Mesenchymal stem cell (in vitro differentiated cells and primary cell): ENCODE data around the gene CD6.

ENCODE experiments used
- DNase-seq: peaks from one replicate; pipeline ENCODE4 v3.0.0-alpha.2; 2013
- H2AFZ ChIP-seq: one replicate; pipeline ENCODE4 v1.6.1; 2013; ENCODE audit warnings: low read depth, mild to moderate bottlenecking, control low read depth, inconsistent platforms, low read length, moderate library complexity
- H2AK5ac ChIP-seq: 2 replicates; pipeline ENCODE4 v1.6.1; 2013; ENCODE audit warnings: low read length, moderate library complexity, mild to moderate bottlenecking, inconsistent platforms; ENCODE audit not compliant: severe bottlenecking
- H2BK120ac ChIP-seq: one replicate; pipeline ENCODE4 v1.6.1; 2013; ENCODE audit warnings: low read depth, mild to moderate bottlenecking, inconsistent platforms, low read length, moderate library complexity
- H2BK12ac ChIP-seq, 2 experiments: one replicate each; pipeline ENCODE4 v1.6.1; 2013; ENCODE audit warnings: inconsistent platforms in 2 of 2, low read length in 2 of 2, mild to moderate bottlenecking in 2 of 2, moderate library complexity in 2 of 2, control low read depth in 1 of 2
- H2BK15ac ChIP-seq: one replicate; pipeline ENCODE4 v1.6.1; 2013; ENCODE audit warnings: mild to moderate bottlenecking, low read depth, inconsistent platforms; ENCODE audit not compliant: poor library complexity, severe bottlenecking
- H2BK5ac ChIP-seq: 2 replicates; pipeline ENCODE4 v1.6.1; 2013; ENCODE audit warnings: low read depth, mild to moderate bottlenecking, low read length, control low read depth, inconsistent platforms; ENCODE audit not compliant: poor library complexity, severe bottlenecking
- H3K14ac ChIP-seq, 2 experiments: one replicate each; pipeline ENCODE4 v1.6.1; 2013; ENCODE audit warnings: inconsistent platforms in 2 of 2, low read length in 2 of 2, control low read depth in 1 of 2, mild to moderate bottlenecking in 1 of 2, moderate library complexity in 1 of 2
- H3K18ac ChIP-seq, 2 experiments: one replicate each; pipeline ENCODE4 v1.6.1; 2013; ENCODE audit warnings: inconsistent platforms in 2 of 2, low read length in 2 of 2, control low read depth in 1 of 2, low read depth in 1 of 2, mild to moderate bottlenecking in 1 of 2
- H3K23ac ChIP-seq, 2 experiments: one replicate each; pipeline ENCODE4 v1.6.1; 2013; ENCODE audit warnings: inconsistent platforms in 2 of 2, low read length in 2 of 2, mild to moderate bottlenecking in 2 of 2, moderate library complexity in 2 of 2, control low read depth in 1 of 2
- H3K27ac ChIP-seq: 2 replicates; pipeline ENCODE4 v1.5.1; 2013; ENCODE audit warnings: mild to moderate bottlenecking, moderate library complexity, low read length, control low read depth, inconsistent platforms; ENCODE audit not compliant: poor library complexity, severe bottlenecking
- H3K27me3 ChIP-seq, 2 experiments: 2 replicates each; pipeline versions ENCODE4 v1.6.1 to v1.7.0; 2013; ENCODE audit warnings: low read length in 2 of 2, mild to moderate bottlenecking in 2 of 2, moderate library complexity in 2 of 2, control low read depth in 1 of 2, inconsistent platforms in 1 of 2; ENCODE audit not compliant: control insufficient read depth in 1 of 2, insufficient read depth in 1 of 2
- H3K36me3 ChIP-seq, 2 experiments: 2 replicates each; pipeline versions ENCODE4 v1.6.1 to v1.7.0; 2013; ENCODE audit warnings: low read length in 2 of 2, control low read depth in 1 of 2, inconsistent platforms in 1 of 2, low read depth in 1 of 2, mild to moderate bottlenecking in 1 of 2; ENCODE audit not compliant: insufficient read depth in 2 of 2, control insufficient read depth in 1 of 2
- H3K4ac ChIP-seq, 2 experiments: one replicate each; pipeline ENCODE4 v1.6.1; 2013; ENCODE audit warnings: inconsistent platforms in 2 of 2, low read length in 2 of 2, mild to moderate bottlenecking in 2 of 2, moderate library complexity in 2 of 2, control low read depth in 1 of 2, low read depth in 1 of 2
- H3K4me1 ChIP-seq: 2 replicates; pipeline ENCODE4 v1.6.1; 2013; ENCODE audit warnings: low read depth, low read length, control low read depth; ENCODE audit not compliant: control insufficient read depth, insufficient read depth
- H3K4me2 ChIP-seq: 2 replicates; pipeline ENCODE4 v1.6.1; 2013; ENCODE audit warnings: low read length, mild to moderate bottlenecking, inconsistent platforms; ENCODE audit not compliant: poor library complexity, severe bottlenecking
- H3K4me3 ChIP-seq, 2 experiments: 2 replicates each; pipeline versions ENCODE4 v1.5.1 to v1.7.0; 2013; ENCODE audit warnings: low read length in 2 of 2, mild to moderate bottlenecking in 2 of 2, control low read depth in 1 of 2, low read depth in 1 of 2; ENCODE audit not compliant: insufficient read depth in 1 of 2
- H3K79me1 ChIP-seq: replicated peaks from 2 replicates; pipeline ENCODE4 v1.6.1; 2013; ENCODE audit warnings: mild to moderate bottlenecking, control low read depth, low read length, inconsistent platforms; ENCODE audit not compliant: poor library complexity, severe bottlenecking
- H3K9ac ChIP-seq: 2 replicates; pipeline ENCODE4 v1.7.0; 2013; ENCODE audit warnings: mild to moderate bottlenecking, low read length, moderate library complexity
- H3K9me3 ChIP-seq: 2 replicates; pipeline ENCODE4 v1.7.0; 2013; ENCODE audit warnings: mild to moderate bottlenecking, low read length; ENCODE audit not compliant: control insufficient read depth
- H4K8ac ChIP-seq: one replicate; pipeline ENCODE4 v1.6.1; 2013; ENCODE audit warnings: inconsistent platforms, mild to moderate bottlenecking, low read length, moderate library complexity
- H4K91ac ChIP-seq: one replicate; pipeline ENCODE4 v1.6.1; 2013; ENCODE audit warnings: mild to moderate bottlenecking, low read length, inconsistent platforms
- WGBS: methylation state at CpG from one replicate; pipeline ENCODE4 v1.1.7; 2013; ENCODE audit warnings: mixed read lengths; 5-methylcytosine and 5-hydroxymethylcytosine counted together

CD6 gene

DNA sequence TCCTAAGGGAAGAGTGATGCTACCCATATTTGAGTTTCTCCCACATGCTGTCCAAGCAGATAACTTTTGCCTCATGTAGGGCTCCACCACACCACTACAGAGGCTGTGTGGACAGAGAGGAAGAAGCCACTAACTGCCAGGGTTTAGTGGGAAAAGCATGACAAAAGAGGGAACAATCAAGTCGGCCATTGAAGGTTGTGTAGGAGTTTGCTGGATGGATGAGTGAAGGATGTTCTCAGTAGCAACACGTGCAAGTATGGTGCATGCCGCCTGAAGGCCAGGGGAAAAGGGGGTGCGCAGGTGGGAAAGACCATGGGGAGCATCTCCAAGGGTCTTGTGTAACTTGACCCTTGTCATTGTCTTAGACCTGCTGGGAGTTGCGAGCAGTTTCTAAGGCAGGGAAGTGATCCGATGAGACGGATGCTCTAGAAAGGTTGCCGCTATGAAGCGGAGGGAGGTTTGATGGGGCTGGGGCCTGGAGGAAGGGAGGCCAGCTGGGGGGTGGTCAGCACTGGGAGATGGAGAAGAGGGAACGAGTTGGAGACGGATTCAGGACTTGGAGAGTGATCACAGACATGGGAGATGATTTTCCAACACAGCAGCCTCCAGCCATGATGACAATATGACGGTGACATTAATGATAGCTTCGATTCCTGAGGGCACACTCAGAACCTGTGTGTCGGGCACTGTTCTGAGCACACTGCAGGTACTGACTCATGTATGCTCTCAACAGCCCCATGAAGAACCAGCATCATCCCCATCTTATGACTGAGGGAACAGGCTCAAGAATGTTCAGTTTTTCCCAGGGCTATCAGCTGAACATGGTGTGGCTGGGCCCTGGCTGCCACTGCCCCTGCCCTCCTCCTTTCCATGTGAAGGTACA is 53.7 kb downstream of the CD6 start:
- WGBS: 77% methylated on average over 14 of the region's 14 CpGs
- H3K36me3 ChIP-seq: no peaks in the 10 kb centered on the region
- no peak overlapping the region for H2AK5ac ChIP-seq
- H3K23ac ChIP-seq: peak overlapping the region in 1 of 2 experiments; percentile 17
- peaks cover 47 to 80% of the 10 kb centered on the region in 2 experiments for H3K27me3 ChIP-seq
- H3K4ac ChIP-seq: no peak overlapping the region
- no peak for DNase-seq
- no peak overlapping the region for H2BK5ac ChIP-seq
- H3K18ac ChIP-seq: no peak overlapping the region
- H2BK120ac ChIP-seq: no peak overlapping the region
- H2BK12ac ChIP-seq: no peak overlapping the region
- no peak overlapping the region for H3K27ac ChIP-seq
- no peak overlapping the region for H3K4me3 ChIP-seq
- peaks cover 3% of the 10 kb centered on the region for H3K9me3 ChIP-seq
- peaks cover 10% of the 10 kb centered on the region for H3K4me1 ChIP-seq
- no peak overlapping the region for H4K91ac ChIP-seq
- H3K14ac ChIP-seq: no peak overlapping the region
- no peak overlapping the region for H4K8ac ChIP-seq
- H2BK15ac ChIP-seq: no peak overlapping the region
- no peak overlapping the region for H2AFZ ChIP-seq
- no peaks in the 10 kb centered on the region for H3K79me1 ChIP-seq
- H3K4me2 ChIP-seq: no peak overlapping the region
- no peak overlapping the region for H3K9ac ChIP-seq

DNA sequence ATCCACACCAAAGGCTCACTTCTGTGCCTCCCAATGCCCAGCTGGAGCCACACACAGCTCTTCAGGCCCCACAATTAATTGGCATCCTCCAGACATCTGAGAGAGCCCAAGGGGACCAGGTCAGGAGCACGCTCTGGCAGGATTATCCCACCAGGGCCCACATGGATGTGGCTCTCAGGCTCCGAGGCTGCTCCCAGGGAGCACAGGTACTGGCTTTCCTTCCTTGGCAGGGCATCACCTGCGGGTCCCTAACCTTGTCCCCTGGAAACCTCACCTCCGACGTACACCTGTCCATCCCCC is 54.3 kb downstream of the CD6 start:
- Histone ChIP-seq H4K91ac (no peak overlapping the region), H2BK120ac (no peak overlapping the region), H3K9me3 (peaks cover 3% of the 10 kb centered on the region), H3K4me2 (no peak overlapping the region), H2BK15ac (no peak overlapping the region), H2BK5ac (no peak overlapping the region), H3K14ac (no peak overlapping the region), H2AFZ (no peak overlapping the region), H3K27me3 (peaks cover 44 to 77% of the 10 kb centered on the region in 2 experiments), H3K23ac (peak overlapping the region in 1 of 2 experiments; percentile 17), H3K4me3 (no peak overlapping the region), H3K27ac (no peak overlapping the region), H3K36me3 (no peaks in the 10 kb centered on the region), H3K9ac (no peak overlapping the region), H3K4me1 (peaks cover 10% of the 10 kb centered on the region), H2AK5ac (no peak overlapping the region), H3K18ac (no peak overlapping the region), H3K79me1 (no peaks in the 10 kb centered on the region), H2BK12ac (no peak overlapping the region), H4K8ac (no peak overlapping the region), H3K4ac (no peak overlapping the region)
- 78% methylated on average over 5 of the region's 5 CpGs for WGBS
- DNase-seq: no peak

DNA sequence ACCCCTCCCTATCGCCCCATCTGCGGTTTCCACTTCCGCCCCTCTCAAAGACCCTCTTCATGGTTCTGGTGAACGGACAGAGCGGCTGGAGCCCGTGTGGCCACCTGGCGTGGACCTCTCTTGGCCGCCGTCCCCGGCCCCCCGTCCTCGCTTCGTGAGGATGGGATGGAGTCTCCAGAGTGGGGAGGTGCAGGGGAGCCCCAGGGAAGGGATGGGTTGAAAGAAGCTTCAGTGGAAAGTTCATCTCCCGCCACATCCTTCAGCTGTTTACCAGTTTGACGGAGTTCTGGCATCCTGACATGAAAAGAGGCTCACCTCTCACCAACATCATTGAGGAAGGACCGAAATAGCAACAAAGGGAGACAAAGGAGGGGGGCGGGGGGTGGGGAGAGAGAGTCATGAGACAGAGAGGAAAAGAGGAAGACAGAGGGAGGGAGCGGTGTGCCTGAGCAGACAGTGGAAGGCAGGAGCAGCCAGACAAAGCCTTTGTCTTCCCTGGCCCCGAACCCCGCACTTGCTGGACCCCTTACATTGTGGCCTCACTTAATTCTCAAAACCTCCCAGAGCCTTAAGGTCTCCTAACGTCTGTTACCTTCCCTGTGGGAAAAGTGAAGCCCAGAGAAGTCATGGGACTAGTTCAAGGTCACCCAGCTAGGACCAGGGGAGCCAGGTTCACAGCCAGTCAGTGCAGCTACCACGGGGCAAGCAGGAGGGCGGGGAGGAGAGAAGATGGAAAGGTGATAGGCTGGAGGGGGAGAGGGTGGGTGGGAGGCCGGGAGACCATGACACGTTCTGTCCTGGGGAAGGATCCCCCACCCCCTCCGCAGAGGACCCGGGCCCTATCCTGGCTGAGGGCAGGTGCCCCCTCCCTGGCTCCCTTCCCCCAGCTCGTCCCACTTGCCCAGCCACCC is 54.9 kb downstream of the CD6 start:
- no peak overlapping the region for H2AK5ac ChIP-seq
- no peak overlapping the region for H3K4ac ChIP-seq
- H2BK12ac ChIP-seq: no peak overlapping the region
- H3K9ac ChIP-seq: no peak overlapping the region
- peaks cover 3% of the 10 kb centered on the region for H3K9me3 ChIP-seq
- H3K79me1 ChIP-seq: no peaks in the 10 kb centered on the region
- no peak overlapping the region for H2BK120ac ChIP-seq
- no peak overlapping the region for H2BK5ac ChIP-seq
- no peak overlapping the region for H2AFZ ChIP-seq
- H2BK15ac ChIP-seq: no peak overlapping the region
- H3K14ac ChIP-seq: no peak overlapping the region
- no peak overlapping the region for H3K18ac ChIP-seq
- no peak overlapping the region for H3K27ac ChIP-seq
- H4K91ac ChIP-seq: no peak overlapping the region
- H3K23ac ChIP-seq: no peak overlapping the region
- H4K8ac ChIP-seq: no peak overlapping the region
- 78% methylated on average over 19 of the region's 28 CpGs for WGBS
- no peaks in the 10 kb centered on the region for H3K36me3 ChIP-seq
- H3K4me2 ChIP-seq: no peak overlapping the region
- peaks cover 38 to 76% of the 10 kb centered on the region in 2 experiments for H3K27me3 ChIP-seq
- no peak overlapping the region for H3K4me3 ChIP-seq
- peaks cover 8% of the 10 kb centered on the region for H3K4me1 ChIP-seq
- no peak for DNase-seq
